ENCODE data around the gene GABPA. TPM values are rescaled to one million over a fixed set of nuclear protein-coding genes. Genes with fewer than 3 reads are reported as not detected.
A peak's percentile ranks its signal among the peaks of the same experiment; 100 is the strongest.

GABPA gene
- total RNA-seq, 1 donor from 2014 or later: 22.6 TPM

DNA sequence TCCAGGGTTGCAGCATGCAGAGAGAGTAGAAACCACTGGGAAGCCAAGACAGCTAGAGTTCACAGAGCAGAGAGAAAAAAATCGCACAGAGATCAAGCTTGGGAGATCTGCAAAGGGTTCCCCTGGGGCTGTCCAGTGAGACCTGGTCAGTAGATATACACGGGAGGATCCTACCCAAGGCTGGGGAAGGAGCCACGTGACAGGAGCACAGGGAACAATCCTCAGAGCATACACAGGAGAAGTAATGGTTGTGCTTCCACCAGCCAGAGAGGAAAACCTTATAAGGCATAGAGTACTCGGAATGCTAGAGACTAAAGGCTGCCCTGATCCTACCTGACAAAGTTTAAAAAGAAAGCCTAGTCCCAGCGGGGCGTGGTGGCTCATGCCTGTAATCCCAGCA, 53.9 kb downstream of the GABPA start:
- Mint-ChIP-seq H3K27me3 (ENCODE audit: unreplicated experiment) (peaks cover 3% of the 10 kb centered on the region), H3K36me3 (ENCODE audit: low read depth, unreplicated experiment) (no peaks in the 10 kb centered on the region), H3K4me3 (ENCODE audit: unreplicated experiment) (no peak overlapping the region), H3K27ac (ENCODE audit: unreplicated experiment) (no peak overlapping the region), H3K4me1 (ENCODE audit: unreplicated experiment) (peaks cover 11% of the 10 kb centered on the region), H3K9me3 (ENCODE audit: unreplicated experiment) (no peaks in the 10 kb centered on the region)
- no peak for TF ChIP-seq CTCF (IDR thresholded peaks at IDR 0.05; ENCODE audit: unreplicated experiment)
- DNase-seq (ENCODE audit: low spot score): no peak

- Mint-ChIP-seq H3K27me3 (ENCODE audit: unreplicated experiment) (peaks cover 1% of the 10 kb centered on the region), H3K9me3 (ENCODE audit: unreplicated experiment) (no peaks in the 10 kb centered on the region), H3K36me3 (ENCODE audit: low read depth, unreplicated experiment) (no peaks in the 10 kb centered on the region), H3K4me1 (ENCODE audit: unreplicated experiment) (peaks cover 11% of the 10 kb centered on the region), H3K4me3 (ENCODE audit: unreplicated experiment) (peak overlapping the region; percentile 6), H3K27ac (ENCODE audit: unreplicated experiment) (peak overlapping the region; percentile 84)
- TF ChIP-seq CTCF (IDR thresholded peaks at IDR 0.05; ENCODE audit: unreplicated experiment): peak; percentile 15
- no peak for DNase-seq (ENCODE audit: low spot score)
These were observed 55.5 kb downstream of the GABPA start for GRCh38 chr21:25790122-25790877.

DNA sequence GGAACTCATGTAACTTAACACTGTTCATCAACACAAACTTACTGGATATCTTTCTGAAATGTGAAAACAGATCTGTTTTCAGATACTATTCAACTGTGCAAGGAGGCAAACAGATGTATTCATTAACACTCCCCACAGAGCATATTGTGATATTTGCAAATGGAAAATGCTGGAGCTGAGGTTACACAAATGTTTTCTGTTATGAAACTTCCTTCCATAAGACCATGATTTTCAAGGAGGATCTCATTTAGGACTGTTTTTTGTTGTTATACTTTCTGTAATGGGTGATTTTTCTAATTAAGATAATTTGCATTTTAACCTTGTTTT, 56.1 kb downstream of the GABPA start:
- Mint-ChIP-seq H3K27ac (ENCODE audit: unreplicated experiment) (peak overlapping the region; percentile 41), H3K9me3 (ENCODE audit: unreplicated experiment) (no peaks in the 10 kb centered on the region), H3K4me3 (ENCODE audit: unreplicated experiment) (no peak overlapping the region), H3K27me3 (ENCODE audit: unreplicated experiment) (peaks cover 1% of the 10 kb centered on the region), H3K36me3 (ENCODE audit: low read depth, unreplicated experiment) (no peaks in the 10 kb centered on the region), H3K4me1 (ENCODE audit: unreplicated experiment) (peaks cover 11% of the 10 kb centered on the region)
- no peak for TF ChIP-seq CTCF (IDR thresholded peaks at IDR 0.05; ENCODE audit: unreplicated experiment)
- DNase-seq (ENCODE audit: low spot score): no peak

DNA sequence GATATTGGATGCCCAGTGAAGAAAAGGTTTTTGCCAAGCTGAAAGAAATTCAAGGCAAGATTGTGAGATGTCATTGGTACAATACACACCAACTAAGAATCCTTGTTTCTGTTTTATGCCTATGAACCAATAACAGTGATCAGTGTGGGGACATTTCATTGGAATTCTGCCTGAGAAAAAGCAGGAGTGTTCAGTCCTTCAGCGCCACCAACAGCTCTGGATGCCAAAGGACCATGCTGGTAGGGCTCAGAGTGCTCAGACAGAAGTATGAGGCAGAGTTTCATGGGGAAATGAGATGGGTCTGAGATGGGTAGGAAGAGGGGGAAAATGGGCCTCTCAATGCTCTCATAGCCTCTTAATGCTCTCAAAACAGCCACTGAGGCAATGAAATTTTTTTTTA, 56.5 kb downstream of the GABPA start:
- Mint-ChIP-seq H3K4me1 (ENCODE audit: unreplicated experiment) (peaks cover 11% of the 10 kb centered on the region), H3K36me3 (ENCODE audit: low read depth, unreplicated experiment) (no peaks in the 10 kb centered on the region), H3K27ac (ENCODE audit: unreplicated experiment) (no peak overlapping the region), H3K9me3 (ENCODE audit: unreplicated experiment) (no peaks in the 10 kb centered on the region), H3K27me3 (ENCODE audit: unreplicated experiment) (peaks cover 1% of the 10 kb centered on the region), H3K4me3 (ENCODE audit: unreplicated experiment) (no peak overlapping the region)
- TF ChIP-seq CTCF (IDR thresholded peaks at IDR 0.05; ENCODE audit: unreplicated experiment): no peak
- DNase-seq (ENCODE audit: low spot score): no peak

DNA sequence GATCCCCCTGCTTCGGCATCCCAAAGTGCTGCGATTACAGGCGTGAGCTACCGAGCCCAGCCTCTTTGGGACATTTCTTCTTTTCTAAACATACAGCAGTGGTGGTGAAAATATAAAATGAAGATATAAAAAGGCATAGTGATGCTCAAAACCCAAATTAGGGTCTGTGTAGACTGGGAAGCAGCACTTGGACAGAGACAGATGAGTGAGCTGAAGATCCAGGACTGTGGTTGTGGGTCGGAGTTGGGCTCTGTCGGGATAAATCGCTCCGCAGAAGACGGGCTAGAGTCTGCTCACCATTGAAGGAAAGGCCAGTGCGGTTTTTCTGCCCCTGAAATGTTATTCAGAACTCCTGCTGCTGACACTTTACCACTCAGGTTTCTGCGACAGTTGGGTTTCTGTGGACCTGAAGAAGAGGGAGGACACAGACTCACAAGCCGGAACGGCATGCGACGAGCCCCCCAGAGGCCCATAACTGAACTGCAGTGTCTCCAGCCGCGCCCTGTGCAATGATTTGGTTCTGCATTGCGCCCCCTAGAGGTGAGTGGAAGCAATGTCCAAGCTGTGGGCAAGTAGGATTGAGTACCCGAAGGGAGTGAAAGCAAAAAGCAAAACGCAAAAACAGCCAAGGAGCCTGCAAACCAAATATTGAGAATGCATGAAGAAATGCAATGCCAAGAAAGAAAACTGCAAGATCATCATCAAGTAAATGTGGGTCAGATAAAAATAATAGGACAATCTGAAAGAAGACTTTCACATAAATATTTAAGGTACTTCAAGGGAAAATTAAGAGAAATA, 66.6 kb downstream of the GABPA start:
- Mint-ChIP-seq H3K27ac (ENCODE audit: unreplicated experiment) (no peak overlapping the region), H3K4me3 (ENCODE audit: unreplicated experiment) (no peak overlapping the region), H3K9me3 (ENCODE audit: unreplicated experiment) (no peaks in the 10 kb centered on the region), H3K36me3 (ENCODE audit: low read depth, unreplicated experiment) (no peaks in the 10 kb centered on the region), H3K27me3 (ENCODE audit: unreplicated experiment) (no peaks in the 10 kb centered on the region), H3K4me1 (ENCODE audit: unreplicated experiment) (no peaks in the 10 kb centered on the region)
- peak; percentile 94 for DNase-seq (ENCODE audit: low spot score)
- peak; percentile 99 for TF ChIP-seq CTCF (IDR thresholded peaks at IDR 0.05; ENCODE audit: unreplicated experiment)
